SIG-M5 (cell line): ENCODE data around the gene DYRK4.

Source experiments
- DNase-seq: peaks from one replicate; lab custom pipeline; 2025; lab: John Stamatoyannopoulos, UW

The DYRK4 gene

DNA sequence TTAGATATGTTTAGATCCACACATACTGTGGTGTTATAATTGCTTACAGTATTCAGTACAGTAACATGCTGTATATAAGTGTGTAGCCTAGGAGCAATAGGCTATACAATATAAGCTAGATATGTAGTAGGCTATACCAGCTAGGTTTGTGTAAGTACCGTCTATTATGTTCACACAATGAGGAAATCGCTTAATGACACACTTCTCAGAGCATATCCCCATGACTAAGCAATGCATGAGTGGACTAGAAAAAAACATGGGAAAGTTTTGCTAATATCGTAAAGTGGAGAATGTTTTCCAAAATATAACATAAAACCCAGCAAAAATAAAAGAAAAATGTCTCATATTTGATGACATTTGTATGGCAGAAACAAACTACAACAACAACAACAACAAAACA is 59.5 kb downstream of the DYRK4 start:
- DNase-seq: no peak

DNA sequence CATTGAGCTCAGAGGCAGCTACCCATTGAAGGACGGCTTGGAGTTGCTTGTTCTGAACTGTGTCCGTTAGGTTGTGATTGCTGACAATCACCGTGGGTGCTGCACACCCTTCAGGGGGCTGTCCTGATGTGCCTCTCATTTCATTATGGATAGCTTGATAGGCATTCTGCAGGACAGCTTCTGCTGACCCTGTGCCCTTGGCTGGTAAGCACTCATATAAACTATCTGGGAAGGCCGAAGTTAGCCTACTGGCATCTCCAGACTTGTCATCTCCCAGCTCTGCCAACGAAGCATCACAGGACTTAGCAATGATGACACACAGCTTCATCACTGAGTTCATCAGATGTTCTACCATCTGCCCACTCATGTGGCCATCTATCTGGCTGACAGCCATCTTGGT is 64.5 kb downstream of the DYRK4 start:
- no peak for DNase-seq

DNA sequence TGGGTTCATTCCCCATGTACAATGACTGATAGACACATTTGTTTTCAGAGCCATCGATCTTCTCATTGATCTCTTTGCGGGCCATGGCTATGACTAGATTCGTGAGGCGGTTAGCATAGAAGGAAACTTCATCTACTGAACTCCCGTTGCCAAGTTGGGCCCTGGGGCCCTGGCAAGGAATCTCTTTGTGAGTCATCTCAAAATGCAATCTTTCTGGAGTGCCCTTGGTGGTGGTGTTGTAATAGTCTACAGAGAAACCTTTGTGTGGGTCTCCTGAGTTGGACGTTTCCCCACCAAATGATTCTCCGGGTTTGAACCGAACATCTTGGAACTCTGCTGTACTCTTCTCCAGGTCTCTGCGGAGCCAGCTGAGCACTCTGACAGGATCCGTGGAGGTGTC is 66.4 kb downstream of the DYRK4 start:
- no peak for DNase-seq

DNA sequence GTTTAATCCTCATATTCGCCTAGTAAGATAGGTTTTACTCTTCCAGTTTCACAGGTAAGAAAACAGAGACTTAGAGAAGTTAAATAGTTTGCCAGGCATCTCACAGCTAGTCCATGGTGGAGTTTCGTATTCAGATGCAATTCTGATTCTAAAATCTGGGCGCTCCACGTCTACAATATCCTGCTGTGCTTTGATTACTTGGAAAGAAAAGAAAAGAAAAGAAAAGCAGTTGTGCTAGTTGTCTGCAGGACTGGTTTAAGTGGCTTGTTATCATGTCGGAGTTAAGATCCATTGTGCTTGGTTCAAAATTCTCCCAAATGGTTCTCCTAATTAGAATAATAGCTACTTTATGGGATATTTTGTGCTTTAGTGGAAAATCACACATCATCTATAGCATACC is 68.3 kb downstream of the DYRK4 start:
- DNase-seq: no peak

DNA sequence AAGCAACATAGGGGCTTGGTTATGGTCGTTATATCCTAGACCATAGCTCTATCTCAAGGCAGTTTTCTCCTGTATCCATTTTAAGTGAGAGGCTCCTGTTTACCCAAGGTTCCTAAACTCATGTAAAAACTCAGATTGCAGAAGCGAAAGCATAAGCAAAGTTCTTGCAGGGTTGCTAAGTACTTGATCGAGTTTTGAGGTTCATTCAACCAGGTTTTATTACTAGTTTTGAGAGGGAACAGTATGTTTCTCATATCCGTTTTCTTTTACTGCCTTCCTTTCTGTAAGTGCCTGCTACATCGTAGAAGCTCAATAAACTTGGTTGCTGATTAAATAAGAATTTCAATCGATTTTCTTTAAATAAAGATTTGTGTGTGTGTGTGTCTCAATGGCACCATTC is 81.7 kb downstream of the DYRK4 start:
- DNase-seq: no peak

DNA sequence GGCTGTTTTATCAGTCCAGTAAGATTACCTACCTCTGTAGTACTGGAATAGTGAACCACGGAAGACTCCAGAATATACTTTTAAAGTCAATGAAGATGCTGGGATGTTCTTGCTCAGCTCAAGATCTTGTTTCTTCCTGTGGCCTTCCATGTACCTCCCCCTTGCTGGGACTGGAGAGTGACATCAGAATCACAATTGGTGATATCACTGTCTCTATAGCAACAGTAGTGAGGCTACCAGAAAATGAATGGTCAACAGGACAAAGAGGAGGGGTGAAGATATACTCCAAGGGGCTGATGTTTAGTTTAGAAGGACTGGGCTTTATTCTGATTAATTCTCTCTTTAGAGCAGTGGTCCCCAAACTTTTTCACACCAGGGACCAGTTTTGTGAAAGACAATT is 83.0 kb downstream of the DYRK4 start:
- no peak for DNase-seq

GRCh38 chr12:4648104-4648500 is 86.1 kb downstream of the DYRK4 start:
- DNase-seq: no peak

GRCh38 chr12:4648501-4649357 is 86.7 kb downstream of the DYRK4 start, which contains the start of the genes AKAP3 and NDUFA9:
Gene AKAP3, minus strand, starts transcription at chr12:4649051. Its CDS starts 10,855 bp downstream, at chr12:4638196.
Gene NDUFA9, plus strand, starts transcription at chr12:4649114. Its CDS starts 13 bp downstream, at chr12:4649127.
- DNase-seq: no peak

- no peak for DNase-seq
These were observed 87.3 kb downstream of the DYRK4 start for GRCh38 chr12:4649358-4649661.

DNA sequence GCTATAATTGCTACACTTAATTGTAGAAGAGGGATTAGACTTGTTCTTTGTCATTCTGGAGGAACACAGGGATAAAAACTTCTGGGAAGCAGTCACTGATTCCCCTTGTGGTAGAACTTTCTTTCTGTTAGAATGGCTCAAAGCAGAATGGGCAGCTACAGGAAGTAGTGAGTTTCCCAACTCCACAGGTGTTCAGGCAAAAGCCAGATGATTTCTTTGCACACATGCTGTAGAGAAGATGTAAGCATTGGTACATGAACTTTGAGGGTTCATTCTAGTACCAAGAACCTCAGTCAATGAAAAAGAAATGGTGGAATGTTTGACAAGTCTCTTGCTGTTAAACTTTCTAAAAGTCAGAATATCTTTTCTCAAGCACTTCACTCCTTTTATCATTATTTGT is 91.2 kb downstream of the DYRK4 start:
- DNase-seq: no peak

DNA sequence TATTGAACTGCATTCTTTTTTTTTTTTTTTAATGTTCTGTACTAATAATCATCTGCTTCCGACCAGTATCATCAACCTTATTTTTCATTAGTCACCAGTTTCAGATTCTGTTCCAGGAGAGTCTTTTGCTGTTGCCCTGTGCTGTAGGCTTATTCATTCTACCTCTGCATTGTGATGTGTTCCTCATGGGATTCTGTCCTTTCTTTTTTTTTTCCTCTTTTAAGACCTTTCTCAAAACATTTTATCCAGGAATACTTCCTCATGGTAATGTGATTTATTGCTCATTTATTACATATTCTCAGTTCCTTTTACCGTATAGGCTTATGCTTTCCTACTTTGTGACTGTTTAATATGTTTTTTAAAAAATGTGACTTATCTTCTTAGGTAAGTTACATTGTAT is 91.7 kb downstream of the DYRK4 start:
- DNase-seq: no peak
